Stimulated activated naive CD8-positive, alpha-beta T cell treated with anti-CD3 and anti-CD28 coated beads, Interleukin-15, Interleukin-2, amounts not matched to agents 100 ng/mL and 50 ng/mL, for 24 hours (primary cell): ENCODE measurements around the gene HSF4.
A peak's percentile ranks its signal among the peaks of the same experiment; 100 is the strongest.

Experiments
- H3K27ac Mint-ChIP-seq: one replicate; pipeline ENCODE4 v1.8.0; 2021; ENCODE audit warnings: mild to moderate bottlenecking, mixed read lengths
- H3K27me3 Mint-ChIP-seq: one replicate; pipeline ENCODE4 v1.8.0; 2021; ENCODE audit warnings: mixed read lengths
- H3K36me3 Mint-ChIP-seq: one replicate; pipeline ENCODE4 v1.8.0; 2021; ENCODE audit warnings: low read depth, mixed read lengths
- H3K4me1 Mint-ChIP-seq: one replicate; pipeline ENCODE4 v1.8.0; 2021; ENCODE audit warnings: low read depth, mixed read lengths
- H3K4me3 Mint-ChIP-seq: one replicate; pipeline ENCODE4 v1.8.0; 2021; ENCODE audit warnings: mild to moderate bottlenecking, mixed read lengths
- H3K9me3 Mint-ChIP-seq: one replicate; pipeline ENCODE4 v1.8.0; 2021; ENCODE audit warnings: mixed read lengths

Gene HSF4

DNA sequence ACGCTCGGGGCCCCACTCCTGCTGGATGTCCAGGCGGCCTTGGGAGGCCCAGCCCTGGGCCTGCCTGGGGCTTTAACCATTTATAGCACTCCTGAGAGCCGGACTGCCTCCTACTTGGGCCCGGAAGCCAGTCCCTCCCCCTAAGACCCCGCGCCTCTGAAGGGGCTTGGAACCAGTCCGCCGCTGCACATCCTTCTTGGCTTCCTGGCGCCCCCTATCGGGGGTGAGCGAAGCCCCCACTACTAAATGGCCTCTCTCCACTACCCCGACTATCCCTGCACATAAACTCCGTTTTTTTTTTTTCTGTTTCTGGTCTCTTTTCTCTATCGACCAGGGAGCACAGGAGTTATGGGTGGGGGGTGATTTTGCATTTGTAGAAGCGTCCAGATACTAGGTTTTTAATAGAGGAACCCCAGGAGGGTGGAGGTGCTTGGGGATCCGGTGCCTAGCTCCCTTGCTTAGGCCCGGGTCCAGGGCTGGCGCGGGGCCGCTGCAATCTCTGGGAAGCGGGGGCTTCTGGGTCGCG lies 5.2 kb downstream of the HSF4 start:
- Mint-ChIP-seq H3K9me3 (no peaks in the 10 kb centered on the region), H3K27ac (peak overlapping the region; percentile 49), H3K36me3 (no peaks in the 10 kb centered on the region), H3K4me1 (peaks cover 34% of the 10 kb centered on the region), H3K27me3 (peaks cover 74% of the 10 kb centered on the region), H3K4me3 (peak overlapping the region; percentile 70)

DNA sequence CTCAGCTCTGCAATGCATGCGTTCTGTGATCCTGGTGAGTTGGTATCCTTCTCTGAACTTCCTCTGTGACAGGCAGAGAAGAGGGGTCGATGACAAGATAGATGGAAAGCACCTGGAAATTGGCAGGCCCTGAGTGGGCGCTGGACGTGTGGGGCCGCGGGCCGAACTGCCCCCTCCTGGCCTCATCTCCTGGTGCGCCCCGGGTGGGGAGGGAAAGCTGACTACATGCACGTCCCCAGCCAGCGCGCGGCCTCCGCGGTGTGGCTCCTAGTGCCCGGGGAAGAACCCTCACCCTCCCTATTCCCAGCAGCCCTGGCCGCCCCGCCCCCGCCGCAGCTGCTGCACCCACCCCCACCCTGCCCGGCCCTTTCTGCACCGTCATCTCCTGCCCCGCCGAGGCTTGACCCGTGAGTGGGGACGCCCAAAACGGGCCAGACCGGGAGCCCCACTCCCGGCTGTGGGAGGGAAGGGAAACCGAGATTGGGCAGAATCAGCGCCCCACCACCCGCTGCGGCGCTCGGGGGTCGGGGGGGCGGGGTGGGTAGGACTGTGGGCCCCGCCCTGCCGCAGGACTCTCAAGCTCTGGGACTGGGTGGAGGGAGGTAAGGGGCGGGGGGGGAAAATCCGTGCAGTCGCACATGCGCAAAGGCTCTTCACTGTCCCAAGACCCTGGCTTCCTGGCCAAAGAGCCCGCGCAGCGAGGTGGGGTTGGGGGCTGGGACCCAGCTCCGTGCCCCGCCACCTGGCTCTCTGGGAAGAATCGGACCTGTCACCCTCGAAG lies 5.8 kb downstream of the HSF4 start, which contains the start of gene NOL3:
Gene NOL3, plus strand, starts transcription at position 371 of the 781 bp plus-strand sequence.
- Mint-ChIP-seq H3K4me3 (peak within 1 kb of the TSS; percentile 70), H3K27me3 (peaks cover 72% of the 10 kb centered on the region), H3K36me3 (no peaks in the 10 kb centered on the region), H3K27ac (peak within 1 kb of the TSS; percentile 49), H3K4me1 (peaks cover 29% of the 10 kb centered on the region), H3K9me3 (no peaks in the 10 kb centered on the region)

DNA sequence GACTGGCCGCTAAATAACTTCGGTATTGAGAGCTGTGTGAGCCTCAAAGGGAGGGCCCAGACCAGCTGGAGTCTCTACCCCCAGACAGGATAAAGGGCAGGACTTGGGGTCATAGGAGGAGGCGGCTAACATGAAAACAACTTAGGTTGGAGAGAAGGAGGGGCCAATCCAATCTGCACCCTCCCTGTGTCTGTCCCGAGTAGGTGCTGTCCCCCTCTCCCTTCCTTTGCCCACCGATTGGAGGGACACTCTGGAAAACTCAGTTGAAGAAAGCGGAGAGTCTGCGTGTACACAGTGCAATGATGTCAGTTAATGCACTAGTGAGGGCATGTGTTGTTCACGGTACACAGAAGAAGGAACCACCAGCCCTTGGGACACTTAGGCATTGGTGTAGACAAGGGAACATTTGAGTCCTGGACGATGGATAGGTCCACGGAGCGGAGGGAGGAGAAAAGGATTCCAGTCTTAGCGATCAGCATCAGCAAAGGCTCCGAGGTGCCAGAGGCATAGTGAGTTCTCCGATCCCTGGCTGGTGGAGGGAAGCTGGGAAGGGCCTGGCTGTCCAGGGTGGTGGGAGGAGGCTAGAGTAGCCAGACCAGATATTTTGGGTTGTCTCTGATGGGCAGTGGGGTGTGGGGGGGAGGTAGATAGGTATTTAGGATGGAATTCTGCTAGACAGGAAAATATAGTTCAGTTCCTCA lies 6.6 kb downstream of the HSF4 start:
- Mint-ChIP-seq H3K36me3 (no peaks in the 10 kb centered on the region), H3K27me3 (peaks cover 77% of the 10 kb centered on the region), H3K4me1 (peaks cover 27% of the 10 kb centered on the region), H3K27ac (no peak overlapping the region), H3K9me3 (no peaks in the 10 kb centered on the region), H3K4me3 (peak overlapping the region; percentile 62)

DNA sequence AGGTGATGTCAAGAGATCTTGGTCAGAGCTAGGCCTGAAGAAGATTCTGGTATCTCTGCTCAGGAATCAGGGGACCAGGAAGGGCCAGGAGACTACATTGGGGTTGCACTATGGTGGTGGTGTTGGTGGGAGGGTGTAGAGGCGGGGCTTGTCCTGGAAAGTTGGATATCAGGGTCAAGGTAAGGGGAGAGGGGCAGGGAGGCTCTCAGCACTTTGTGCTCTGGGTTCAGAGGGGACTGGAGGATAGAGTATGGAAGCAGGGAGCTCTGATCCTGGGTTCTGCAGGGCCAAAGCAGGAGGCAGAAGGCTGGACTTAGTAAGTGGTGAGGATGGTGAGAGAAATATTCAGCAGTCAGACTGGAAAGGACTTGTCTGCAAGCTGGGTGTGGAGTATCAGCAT lies 8.8 kb downstream of the HSF4 start:
- H3K27ac Mint-ChIP-seq, result peak overlapping the region; percentile 76
- H3K4me1 Mint-ChIP-seq, result peaks cover 39% of the 10 kb centered on the region
- H3K4me3 Mint-ChIP-seq, result peak overlapping the region; percentile 81
- H3K36me3 Mint-ChIP-seq, result no peaks in the 10 kb centered on the region
- no peaks in the 10 kb centered on the region for H3K9me3 Mint-ChIP-seq
- peaks cover 75% of the 10 kb centered on the region for H3K27me3 Mint-ChIP-seq

DNA sequence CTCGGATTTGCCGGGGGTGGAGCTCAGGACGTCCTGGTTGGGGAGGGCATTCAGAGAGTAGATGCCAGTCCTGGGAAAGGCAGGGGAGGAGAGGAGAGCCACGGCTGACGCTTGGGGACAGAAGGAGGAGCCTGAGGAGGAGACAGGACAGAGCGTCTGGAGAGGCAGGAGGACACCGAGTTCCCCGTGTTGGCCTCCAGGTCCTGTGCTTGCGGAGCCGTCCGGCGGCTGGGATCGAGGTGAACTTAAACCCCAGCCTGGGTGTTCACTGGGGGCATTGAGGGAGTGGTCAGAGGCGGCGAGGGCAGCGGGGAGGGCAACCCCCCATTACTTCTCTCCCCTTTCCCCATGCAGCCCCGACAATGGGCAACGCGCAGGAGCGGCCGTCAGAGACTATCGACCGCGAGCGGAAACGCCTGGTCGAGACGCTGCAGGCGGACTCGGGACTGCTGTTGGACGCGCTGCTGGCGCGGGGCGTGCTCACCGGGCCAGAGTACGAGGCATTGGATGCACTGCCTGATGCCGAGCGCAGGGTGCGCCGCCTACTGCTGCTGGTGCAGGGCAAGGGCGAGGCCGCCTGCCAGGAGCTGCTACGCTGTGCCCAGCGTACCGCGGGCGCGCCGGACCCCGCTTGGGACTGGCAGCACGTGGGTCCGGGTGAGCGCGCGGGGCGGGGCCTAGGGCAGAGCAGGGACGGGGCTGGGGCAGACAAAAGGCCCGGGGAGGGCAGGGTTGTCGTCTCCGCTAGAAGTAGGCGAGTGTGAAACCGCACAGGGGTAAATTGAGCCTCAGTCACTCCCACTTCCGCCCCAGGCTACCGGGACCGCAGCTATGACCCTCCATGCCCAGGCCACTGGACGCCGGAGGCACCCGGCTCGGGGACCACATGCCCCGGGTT lies 9.5 kb downstream of the HSF4 start:
- H3K4me1 Mint-ChIP-seq, result peaks cover 45% of the 10 kb centered on the region
- H3K27me3 Mint-ChIP-seq, result peaks cover 73% of the 10 kb centered on the region
- H3K36me3 Mint-ChIP-seq, result no peaks in the 10 kb centered on the region
- no peaks in the 10 kb centered on the region for H3K9me3 Mint-ChIP-seq
- H3K27ac Mint-ChIP-seq, result peak overlapping the region; percentile 76
- peak overlapping the region; percentile 81 for H3K4me3 Mint-ChIP-seq

DNA sequence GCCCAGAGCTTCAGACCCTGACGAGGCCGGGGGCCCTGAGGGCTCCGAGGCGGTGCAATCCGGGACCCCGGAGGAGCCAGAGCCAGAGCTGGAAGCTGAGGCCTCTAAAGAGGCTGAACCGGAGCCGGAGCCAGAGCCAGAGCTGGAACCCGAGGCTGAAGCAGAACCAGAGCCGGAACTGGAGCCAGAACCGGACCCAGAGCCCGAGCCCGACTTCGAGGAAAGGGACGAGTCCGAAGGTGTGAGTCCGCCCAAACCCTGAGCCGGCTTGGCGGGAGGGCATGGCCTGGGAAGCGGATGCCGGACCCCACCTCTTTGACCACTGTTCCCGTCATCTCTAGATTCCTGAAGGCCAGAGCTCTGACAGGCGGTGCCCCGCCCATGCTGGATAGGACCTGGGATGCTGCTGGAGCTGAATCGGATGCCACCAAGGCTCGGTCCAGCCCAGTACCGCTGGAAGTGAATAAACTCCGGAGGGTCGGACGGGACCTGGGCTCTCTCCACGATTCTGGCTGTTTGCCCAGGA lies 10.2 kb downstream of the HSF4 start:
- no peak overlapping the region for H3K27ac Mint-ChIP-seq
- H3K27me3 Mint-ChIP-seq, result peaks cover 69% of the 10 kb centered on the region
- H3K9me3 Mint-ChIP-seq, result no peaks in the 10 kb centered on the region
- H3K4me1 Mint-ChIP-seq, result peaks cover 43% of the 10 kb centered on the region
- no peaks in the 10 kb centered on the region for H3K36me3 Mint-ChIP-seq
- no peak overlapping the region for H3K4me3 Mint-ChIP-seq

DNA sequence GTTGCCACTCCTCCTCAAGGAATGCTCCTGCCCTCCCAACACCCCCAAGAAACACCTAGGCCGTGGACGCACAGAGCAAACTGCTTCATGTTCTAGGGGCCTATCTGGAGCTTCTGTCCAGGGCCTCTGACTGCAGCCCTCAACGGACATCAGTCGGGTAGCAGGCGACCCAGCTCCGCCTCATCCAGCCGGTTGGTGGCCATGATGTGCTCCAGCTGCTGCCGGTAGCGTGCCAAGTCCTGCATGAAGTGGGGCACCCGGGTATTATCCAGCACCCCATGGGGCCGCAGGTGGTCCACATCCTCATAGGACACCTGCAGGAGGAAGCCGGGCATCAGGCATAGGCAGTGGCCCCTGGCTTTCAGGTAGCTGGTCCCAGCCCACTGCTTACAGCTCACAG lies 12.1 kb downstream of the HSF4 start:
- Mint-ChIP-seq H3K4me3 (no peak overlapping the region), H3K9me3 (no peaks in the 10 kb centered on the region), H3K27me3 (peaks cover 55% of the 10 kb centered on the region), H3K27ac (no peak overlapping the region), H3K4me1 (peaks cover 33% of the 10 kb centered on the region), H3K36me3 (no peaks in the 10 kb centered on the region)

DNA sequence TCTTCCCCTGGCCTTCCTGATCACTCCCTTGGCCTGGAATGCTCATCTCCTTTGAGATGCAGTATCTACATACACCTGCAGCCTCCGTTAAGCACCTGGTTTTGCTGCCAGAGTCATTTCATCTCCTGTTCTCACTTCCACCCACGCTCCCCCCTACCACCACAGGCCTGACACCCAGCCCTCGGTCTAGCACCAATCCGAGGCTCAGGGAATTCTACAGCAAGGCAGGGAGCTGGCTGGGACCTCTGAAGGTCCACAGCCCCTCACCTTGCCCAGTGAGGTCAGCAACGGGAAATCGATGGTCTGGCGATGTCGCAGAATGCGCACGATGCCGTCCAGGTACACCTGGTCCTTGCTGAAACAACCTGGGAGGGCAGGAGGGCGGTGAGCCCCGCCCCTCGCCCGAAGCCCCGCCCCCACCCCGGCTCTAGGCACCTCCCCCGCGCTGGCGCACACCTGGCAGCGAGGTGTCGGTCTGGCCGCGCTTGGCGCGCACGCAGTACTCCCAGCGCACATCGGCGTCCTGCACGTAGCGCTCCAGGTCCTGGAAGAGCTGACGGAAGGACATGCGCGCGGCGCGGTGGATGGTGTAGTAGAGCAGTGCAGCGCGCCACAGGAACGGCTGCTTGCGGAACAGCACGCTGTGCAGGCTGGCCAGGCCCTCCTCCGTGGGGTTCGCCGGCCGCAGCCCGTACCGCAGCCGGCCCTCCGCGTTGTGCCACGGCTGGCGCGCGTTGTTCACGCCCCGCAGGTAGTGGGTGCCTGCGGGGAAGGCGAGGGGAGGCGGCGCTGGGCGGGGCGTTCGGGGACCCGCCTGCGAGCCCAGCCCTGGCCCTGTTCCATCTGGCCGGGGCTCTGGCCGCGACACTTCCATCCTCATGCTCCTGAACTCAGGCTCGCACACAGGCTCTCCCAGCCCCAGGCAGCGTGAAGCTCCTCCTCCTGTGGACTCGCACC lies 13.5 kb downstream of the HSF4 start:
- H3K27me3 Mint-ChIP-seq, result peaks cover 45% of the 10 kb centered on the region
- no peak overlapping the region for H3K27ac Mint-ChIP-seq
- H3K9me3 Mint-ChIP-seq, result no peaks in the 10 kb centered on the region
- no peaks in the 10 kb centered on the region for H3K36me3 Mint-ChIP-seq
- peak overlapping the region; percentile 41 for H3K4me3 Mint-ChIP-seq
- peaks cover 32% of the 10 kb centered on the region for H3K4me1 Mint-ChIP-seq

DNA sequence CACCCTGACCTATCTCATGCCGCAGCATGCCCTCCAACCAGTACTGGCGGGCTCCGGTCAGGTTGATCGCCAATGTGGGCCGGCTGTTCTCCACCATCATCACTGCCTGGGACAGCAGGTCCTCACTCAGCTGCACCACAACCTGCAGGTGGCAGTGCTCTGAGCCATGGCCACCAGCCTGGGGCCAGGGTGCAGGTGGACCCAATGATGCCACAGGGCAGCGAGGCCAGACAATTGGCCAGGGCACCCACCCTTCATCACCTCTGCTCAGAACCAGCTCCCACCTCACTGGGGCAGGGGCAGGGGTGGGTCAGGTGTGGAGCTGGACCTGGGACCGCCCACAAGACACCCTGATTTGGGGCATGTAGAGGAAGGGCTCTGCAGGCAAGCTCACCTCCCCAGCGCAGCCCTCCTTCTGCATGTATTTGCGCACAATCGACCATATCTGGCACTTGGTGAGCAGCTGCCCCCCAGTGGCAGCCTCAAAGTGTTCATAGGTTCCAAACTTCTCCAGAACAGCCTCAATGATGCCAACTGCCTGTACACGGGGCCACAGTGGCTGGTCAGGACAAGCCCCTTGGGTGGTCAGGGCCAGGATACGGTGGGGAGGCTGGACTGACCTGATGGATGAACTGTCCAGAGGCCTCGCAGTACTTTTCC lies 15.0 kb downstream of the HSF4 start:
- peaks cover 34% of the 10 kb centered on the region for H3K27me3 Mint-ChIP-seq
- no peak overlapping the region for H3K4me3 Mint-ChIP-seq
- no peaks in the 10 kb centered on the region for H3K36me3 Mint-ChIP-seq
- no peaks in the 10 kb centered on the region for H3K9me3 Mint-ChIP-seq
- no peak overlapping the region for H3K27ac Mint-ChIP-seq
- H3K4me1 Mint-ChIP-seq, result peaks cover 19% of the 10 kb centered on the region

DNA sequence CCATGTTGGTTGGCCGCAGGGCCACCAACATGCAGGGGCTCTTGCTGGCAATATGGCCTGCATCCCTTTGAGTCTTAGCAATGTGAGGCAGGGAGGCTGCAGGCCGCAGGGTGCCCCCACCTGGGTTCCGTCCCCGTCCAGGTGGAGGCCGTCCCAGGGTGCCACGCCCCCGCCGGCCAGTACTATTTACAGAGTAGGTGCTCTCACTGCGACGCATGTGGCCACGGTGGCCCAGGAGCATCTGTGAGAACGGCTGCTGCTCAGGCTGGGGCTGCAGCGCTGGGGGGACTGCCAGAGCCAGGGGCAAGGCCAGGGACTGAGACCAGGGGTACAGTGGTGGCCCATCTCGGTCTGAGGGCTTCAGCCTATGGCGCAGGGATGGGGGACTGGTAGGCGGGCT lies 15.6 kb downstream of the HSF4 start:
- H3K27me3 Mint-ChIP-seq, result peaks cover 35% of the 10 kb centered on the region
- no peak overlapping the region for H3K4me3 Mint-ChIP-seq
- no peaks in the 10 kb centered on the region for H3K9me3 Mint-ChIP-seq
- no peak overlapping the region for H3K27ac Mint-ChIP-seq
- H3K4me1 Mint-ChIP-seq, result peaks cover 25% of the 10 kb centered on the region
- no peaks in the 10 kb centered on the region for H3K36me3 Mint-ChIP-seq

DNA sequence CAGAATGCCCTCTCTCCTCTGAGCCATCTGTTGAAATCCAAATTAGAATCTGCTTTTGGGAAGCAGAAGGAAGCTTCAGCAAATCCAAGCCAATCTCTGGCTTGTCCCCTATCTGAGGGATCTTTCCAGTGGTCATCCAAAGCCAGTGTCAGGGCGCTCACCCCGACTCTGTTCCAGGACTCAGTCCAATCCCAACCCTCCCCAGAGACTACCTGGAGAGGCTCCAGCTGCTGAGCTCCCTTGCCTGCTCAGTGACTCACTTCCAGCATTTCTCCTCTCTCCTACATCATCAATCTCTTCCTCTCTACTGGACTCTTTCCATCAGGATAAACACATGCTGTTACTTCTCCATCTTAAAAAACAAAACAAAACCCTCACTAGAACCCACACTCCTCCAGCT lies 16.8 kb downstream of the HSF4 start:
- H3K4me1 Mint-ChIP-seq, result peaks cover 33% of the 10 kb centered on the region
- no peaks in the 10 kb centered on the region for H3K9me3 Mint-ChIP-seq
- H3K27me3 Mint-ChIP-seq, result peaks cover 29% of the 10 kb centered on the region
- H3K4me3 Mint-ChIP-seq, result no peak overlapping the region
- H3K36me3 Mint-ChIP-seq, result no peaks in the 10 kb centered on the region
- no peak overlapping the region for H3K27ac Mint-ChIP-seq

DNA sequence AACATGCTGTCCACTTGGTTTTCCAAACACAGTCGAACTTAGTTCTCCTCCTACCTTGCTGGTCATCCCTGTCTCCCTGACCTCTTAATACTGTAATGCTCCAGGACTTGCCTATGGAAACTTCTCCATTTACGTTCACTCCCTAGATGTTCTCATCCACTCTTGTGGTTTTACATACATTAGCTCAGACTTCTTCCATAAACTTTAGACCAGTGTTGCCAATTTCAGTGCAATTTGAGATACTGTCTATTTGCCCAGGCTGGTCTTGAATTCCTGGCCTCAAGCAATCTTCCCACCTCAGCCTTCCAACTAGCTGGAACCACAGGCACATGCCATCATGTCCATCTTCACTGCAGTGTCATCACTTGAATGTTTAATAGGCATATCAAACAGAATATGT lies 17.7 kb downstream of the HSF4 start:
- peaks cover 25% of the 10 kb centered on the region for H3K27me3 Mint-ChIP-seq
- no peaks in the 10 kb centered on the region for H3K36me3 Mint-ChIP-seq
- peaks cover 30% of the 10 kb centered on the region for H3K4me1 Mint-ChIP-seq
- no peak overlapping the region for H3K27ac Mint-ChIP-seq
- H3K9me3 Mint-ChIP-seq, result no peaks in the 10 kb centered on the region
- H3K4me3 Mint-ChIP-seq, result no peak overlapping the region

DNA sequence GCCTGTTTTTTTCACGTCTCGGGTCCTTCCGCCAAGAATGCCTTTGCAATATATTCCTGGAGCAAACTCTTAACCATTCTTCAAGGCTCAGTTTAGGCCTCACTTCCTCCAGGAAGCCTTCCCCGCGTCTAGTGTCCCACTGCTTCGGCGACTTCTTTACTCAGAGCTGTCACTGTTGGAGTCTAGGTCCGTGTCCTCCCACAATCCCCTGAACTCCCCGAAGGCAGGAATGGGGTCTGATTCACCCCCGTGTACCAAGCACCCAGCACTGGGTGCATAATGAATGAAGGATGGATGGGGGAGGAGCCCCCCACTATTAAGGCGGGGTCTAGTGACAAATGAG lies 18.7 kb downstream of the HSF4 start:
- Mint-ChIP-seq H3K36me3 (no peaks in the 10 kb centered on the region), H3K4me1 (peaks cover 20% of the 10 kb centered on the region), H3K27me3 (peaks cover 19% of the 10 kb centered on the region), H3K9me3 (no peaks in the 10 kb centered on the region), H3K27ac (no peak overlapping the region), H3K4me3 (no peak overlapping the region)
